ENCODE measurements around the gene C9orf43. TPM values are rescaled to one million over a fixed set of nuclear protein-coding genes. Genes with fewer than 3 reads are reported as not detected.

Gene C9orf43
- total and polyA plus RNA-seq, 2 experiments from 2014 or later, result 0.63 to 1.1 TPM

GRCh38 chr9:113436728-113437515 lies 26.4 kb downstream of the C9orf43 start:
- ATAC-seq, result no peak
- no peak for DNase-seq (ENCODE audit: low spot score)
- H3K27ac Mint-ChIP-seq, result no peak overlapping the region
- no peaks in the 10 kb centered on the region for H3K27me3 ChIP-seq (ENCODE audit: insufficient read depth)
- peaks cover 3% of the 10 kb centered on the region for H3K27me3 Mint-ChIP-seq (ENCODE audit: insufficient read depth, low read depth, poor library complexity)
- no peak overlapping the region for H3K27ac ChIP-seq (ENCODE audit: low read depth)
- no peak overlapping the region for H3K4me3 Mint-ChIP-seq
- peaks cover 4% of the 10 kb centered on the region; the same call in 1 of the 2 replicates for H3K36me3 ChIP-seq (ENCODE audit: insufficient read depth)
- H3F3A ChIP-seq (replicated peaks; ENCODE audit: low read depth), result no peaks in the 10 kb centered on the region
- no peak overlapping the region for H2AFZ ChIP-seq
- no peaks in the 10 kb centered on the region for H3K79me2 ChIP-seq (replicated peaks; ENCODE audit: insufficient read depth)
- H3K36me3 Mint-ChIP-seq (ENCODE audit: low read depth), result peaks cover 4% of the 10 kb centered on the region; the same call in 2 of the 3 replicates
- H3K9me2 ChIP-seq (ENCODE audit: insufficient read depth), result no peaks in the 10 kb centered on the region
- peaks cover 45% of the 10 kb centered on the region for H3K9me3 Mint-ChIP-seq
- H4K20me1 ChIP-seq (replicated peaks; ENCODE audit: insufficient read depth), result no peaks in the 10 kb centered on the region
- H3K4me1 Mint-ChIP-seq, result no peaks in the 10 kb centered on the region
- TF ChIP-seq CTCF (conservative IDR thresholded peaks at IDR 0.05; ENCODE audit: low read depth in 2 of 2), result no peak
- no peak for TF ChIP-seq EZH2phosphoT487 (IDR thresholded peaks at IDR 0.05; ENCODE audit: unreplicated experiment)
- TF ChIP-seq STAT1 (IDR thresholded peaks at IDR 0.05; ENCODE audit: unreplicated experiment), result no peak
- no peak for TF ChIP-seq JUNB (IDR thresholded peaks at IDR 0.05; ENCODE audit: unreplicated experiment)
- TF ChIP-seq ETS1 (IDR thresholded peaks at IDR 0.05), result no peak
- TF ChIP-seq EZH2 (IDR thresholded peaks at IDR 0.05; ENCODE audit: low read depth, unreplicated experiment), result no peak
- TF ChIP-seq CREB1 (CRISPR knock-in tag; IDR thresholded peaks at IDR 0.05; ENCODE audit: low read depth), result no peak
- no peak for TF ChIP-seq NANOG (IDR thresholded peaks at IDR 0.05; ENCODE audit: borderline replicate concordance)
- no peak for TF ChIP-seq POLR2AphosphoS5 (IDR thresholded peaks at IDR 0.05; ENCODE audit: low read depth)
- no peak for TF ChIP-seq REST (IDR thresholded peaks at IDR 0.05; ENCODE audit: unreplicated experiment)
- TF ChIP-seq ZNF331 (CRISPR knock-in tag; IDR thresholded peaks at IDR 0.05; ENCODE audit: low read depth), result no peak
- TF ChIP-seq ZNF114 (CRISPR knock-in tag; IDR thresholded peaks at IDR 0.05), result no peak
- TF ChIP-seq ZNF462 (CRISPR knock-in tag; IDR thresholded peaks at IDR 0.05), result no peak
- no peak overlapping the region for H3K4me2 ChIP-seq
- H3K4me3 ChIP-seq, result no peak overlapping the region
- no peaks in the 10 kb centered on the region for H3K4me1 ChIP-seq (ENCODE audit: insufficient read depth)
